H1 (cell line): ENCODE data around the gene SCPEP1.

Experiments
- EZH2 ChIP-seq: fragments of 200-600 bp; sonication (generic); IDR thresholded peaks from 2 replicates; pipeline ENCODE4 v1.7.1; 2012; ENCODE audit warnings: low read depth, mild to moderate bottlenecking, moderate library complexity, low read length, inconsistent platforms; ENCODE audit not compliant: severe bottlenecking
- POLR2AphosphoS5 ChIP-seq: IDR thresholded peaks from 2 replicates; pipeline ENCODE4 v1.6.1; 2011; ENCODE audit warnings: low read depth, low read length
- TF ChIP-seq, protein P1 (sequence below), 3 experiments: IDR thresholded peaks; 1 replicate in 2 of 3; 2 replicates in 1 of 3; pipeline versions ENCODE4 v1.5.1 to v1.6.1; 2011; ENCODE audit warnings: low read length in 3 of 3, mild to moderate bottlenecking in 3 of 3, inconsistent platforms in 2 of 3, low read depth in 1 of 3, moderate library complexity in 1 of 3; ENCODE audit not compliant: insufficient read depth in 1 of 3; ENCODE audit errors: control extremely low read depth in 1 of 3

DNA sequence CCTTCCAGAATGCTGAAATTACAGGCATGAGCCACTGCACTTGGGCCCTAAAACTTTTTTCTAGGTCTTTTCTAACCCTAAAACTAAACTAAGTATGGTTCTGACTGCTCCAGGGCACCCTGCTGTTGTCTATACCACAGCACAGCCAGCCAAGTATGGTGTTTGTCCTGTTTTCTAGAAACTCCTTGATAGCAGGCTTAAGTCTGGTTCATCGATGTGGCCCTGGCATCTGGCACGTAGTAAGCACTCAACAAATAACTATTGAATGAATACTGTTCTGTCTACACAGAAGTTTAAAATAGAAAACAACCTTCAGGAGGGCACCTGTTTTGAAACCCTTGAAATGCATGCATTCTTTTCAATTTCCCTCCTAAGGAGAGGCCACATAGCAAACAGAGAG is 62.6 kb downstream of the SCPEP1 start:
- TF ChIP-seq POLR2AphosphoS5: no peak
- TF ChIP-seq, protein P1, sequence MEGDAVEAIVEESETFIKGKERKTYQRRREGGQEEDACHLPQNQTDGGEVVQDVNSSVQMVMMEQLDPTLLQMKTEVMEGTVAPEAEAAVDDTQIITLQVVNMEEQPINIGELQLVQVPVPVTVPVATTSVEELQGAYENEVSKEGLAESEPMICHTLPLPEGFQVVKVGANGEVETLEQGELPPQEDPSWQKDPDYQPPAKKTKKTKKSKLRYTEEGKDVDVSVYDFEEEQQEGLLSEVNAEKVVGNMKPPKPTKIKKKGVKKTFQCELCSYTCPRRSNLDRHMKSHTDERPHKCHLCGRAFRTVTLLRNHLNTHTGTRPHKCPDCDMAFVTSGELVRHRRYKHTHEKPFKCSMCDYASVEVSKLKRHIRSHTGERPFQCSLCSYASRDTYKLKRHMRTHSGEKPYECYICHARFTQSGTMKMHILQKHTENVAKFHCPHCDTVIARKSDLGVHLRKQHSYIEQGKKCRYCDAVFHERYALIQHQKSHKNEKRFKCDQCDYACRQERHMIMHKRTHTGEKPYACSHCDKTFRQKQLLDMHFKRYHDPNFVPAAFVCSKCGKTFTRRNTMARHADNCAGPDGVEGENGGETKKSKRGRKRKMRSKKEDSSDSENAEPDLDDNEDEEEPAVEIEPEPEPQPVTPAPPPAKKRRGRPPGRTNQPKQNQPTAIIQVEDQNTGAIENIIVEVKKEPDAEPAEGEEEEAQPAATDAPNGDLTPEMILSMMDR (IDR thresholded peaks at IDR 0.05; ENCODE audit: control extremely low read depth in 1 of 3, insufficient read depth in 1 of 3, low read depth in 1 of 3, low read length in 3 of 3): no peak
- TF ChIP-seq EZH2: no peak
